Mucosa of stomach (tissue), 1 donor: ENCODE results near the gene GTF3C2.

Source experiments
- H3K27me3 ChIP-seq: one replicate; pipeline ENCODE4 v1.7.0; 2013; ENCODE audit warnings: mild to moderate bottlenecking, low read length; ENCODE audit not compliant: control insufficient read depth, insufficient read depth
- H3K36me3 ChIP-seq: one replicate; pipeline ENCODE4 v1.7.0; 2013; ENCODE audit warnings: low read length; ENCODE audit not compliant: control insufficient read depth, insufficient read depth
- H3K4me1 ChIP-seq: one replicate; pipeline ENCODE4 v1.7.0; 2013; ENCODE audit warnings: mild to moderate bottlenecking, low read length; ENCODE audit not compliant: control insufficient read depth, insufficient read depth
- H3K4me3 ChIP-seq: one replicate; pipeline ENCODE4 v1.7.0; 2013; ENCODE audit warnings: low read length
- H3K9ac ChIP-seq: one replicate; pipeline ENCODE4 v1.7.0; 2013; ENCODE audit warnings: mild to moderate bottlenecking, low read length, moderate library complexity
- H3K9me3 ChIP-seq: one replicate; pipeline ENCODE4 v1.7.0; 2013; ENCODE audit warnings: mild to moderate bottlenecking, low read length, moderate library complexity; ENCODE audit not compliant: control insufficient read depth
- donor health status: Pancreatic carcinoma.

Gene GTF3C2

DNA sequence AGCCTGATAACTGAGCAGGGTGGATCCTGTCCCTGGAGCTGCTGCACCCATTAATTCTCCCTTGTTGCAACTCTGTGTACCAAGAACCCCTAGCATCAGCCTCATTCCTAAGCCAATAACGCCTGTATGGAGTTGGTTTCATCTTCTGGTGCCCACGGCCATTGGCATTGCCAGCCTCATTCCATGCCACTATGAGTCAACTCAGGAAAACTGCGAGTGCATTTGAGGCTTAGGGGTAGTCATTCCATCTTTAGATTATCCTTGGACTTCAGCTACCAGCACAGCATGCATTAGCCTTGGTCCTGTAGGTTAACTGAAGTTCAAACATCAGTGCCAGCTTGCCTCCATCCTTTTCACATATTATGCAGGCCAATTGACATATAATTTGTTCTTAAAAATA is 75.7 kb downstream of the GTF3C2 start:
- H3K4me1 ChIP-seq = no peaks in the 10 kb centered on the region
- H3K4me3 ChIP-seq = no peak overlapping the region
- H3K9ac ChIP-seq = no peak overlapping the region
- no peaks in the 10 kb centered on the region for H3K36me3 ChIP-seq
- H3K27me3 ChIP-seq = peaks cover 6% of the 10 kb centered on the region
- no peaks in the 10 kb centered on the region for H3K9me3 ChIP-seq

DNA sequence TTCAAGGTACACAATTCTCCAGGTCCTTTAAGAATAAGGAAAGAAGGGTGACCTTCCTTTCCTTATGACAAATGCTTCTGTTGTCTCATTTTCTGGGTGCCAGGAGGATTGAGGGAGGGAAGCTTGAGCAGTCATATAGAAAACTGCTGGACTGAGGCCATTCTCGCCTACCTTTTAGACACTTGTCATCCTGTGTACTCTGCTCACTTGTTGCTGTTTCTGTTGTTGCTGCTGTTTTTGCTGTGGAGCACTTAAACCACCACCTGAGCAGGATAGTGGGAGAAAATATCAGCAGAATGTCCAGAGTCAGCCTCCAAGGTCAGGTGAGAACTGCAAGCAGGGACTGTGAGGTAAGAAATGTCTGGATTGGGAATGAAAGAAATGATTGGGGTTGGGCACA is 78.6 kb downstream of the GTF3C2 start:
- H3K4me1 ChIP-seq = no peaks in the 10 kb centered on the region
- H3K4me3 ChIP-seq = no peak overlapping the region
- H3K9me3 ChIP-seq = no peaks in the 10 kb centered on the region
- no peaks in the 10 kb centered on the region for H3K36me3 ChIP-seq
- H3K27me3 ChIP-seq = peaks cover 6% of the 10 kb centered on the region
- H3K9ac ChIP-seq = no peak overlapping the region
